ENCODE results near the gene FHOD1.

DNA sequence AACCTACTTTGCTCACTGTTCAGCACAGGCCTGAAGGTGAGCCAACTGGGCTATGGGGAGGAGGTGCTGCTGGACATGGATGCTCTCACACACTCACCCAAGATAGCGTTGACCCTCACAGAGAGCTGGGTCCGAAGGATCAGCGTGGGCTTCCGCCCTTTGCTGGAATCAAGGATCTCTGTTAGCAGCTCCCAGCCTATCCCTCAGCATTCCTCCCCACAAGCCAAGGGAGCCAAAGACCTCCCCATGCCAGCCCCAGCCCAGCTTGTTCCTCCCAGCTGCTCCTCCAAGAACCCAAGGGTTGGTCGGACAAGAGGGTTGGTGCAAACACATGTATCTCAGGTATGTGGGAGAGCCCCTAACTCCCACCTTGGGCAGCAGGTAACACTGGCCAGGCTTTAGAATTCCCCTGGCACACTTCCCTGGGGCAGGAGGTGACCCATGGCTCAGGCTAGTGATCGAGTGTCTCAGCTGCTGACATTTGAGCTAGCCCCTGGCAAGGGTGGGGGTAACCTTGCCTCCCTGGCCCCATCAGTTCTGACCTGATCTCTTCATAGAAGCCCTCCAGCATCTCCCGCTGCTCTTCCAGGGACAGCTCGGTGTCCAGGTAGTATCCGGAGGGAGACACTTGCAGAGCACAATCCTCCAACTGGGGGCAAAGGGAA, 8.3 kb downstream of the FHOD1 start:
- no peak for TF ChIP-seq RNF2 (IDR thresholded peaks at IDR 0.05; ENCODE audit: borderline replicate concordance, low read depth)
- TF ChIP-seq, protein P1, sequence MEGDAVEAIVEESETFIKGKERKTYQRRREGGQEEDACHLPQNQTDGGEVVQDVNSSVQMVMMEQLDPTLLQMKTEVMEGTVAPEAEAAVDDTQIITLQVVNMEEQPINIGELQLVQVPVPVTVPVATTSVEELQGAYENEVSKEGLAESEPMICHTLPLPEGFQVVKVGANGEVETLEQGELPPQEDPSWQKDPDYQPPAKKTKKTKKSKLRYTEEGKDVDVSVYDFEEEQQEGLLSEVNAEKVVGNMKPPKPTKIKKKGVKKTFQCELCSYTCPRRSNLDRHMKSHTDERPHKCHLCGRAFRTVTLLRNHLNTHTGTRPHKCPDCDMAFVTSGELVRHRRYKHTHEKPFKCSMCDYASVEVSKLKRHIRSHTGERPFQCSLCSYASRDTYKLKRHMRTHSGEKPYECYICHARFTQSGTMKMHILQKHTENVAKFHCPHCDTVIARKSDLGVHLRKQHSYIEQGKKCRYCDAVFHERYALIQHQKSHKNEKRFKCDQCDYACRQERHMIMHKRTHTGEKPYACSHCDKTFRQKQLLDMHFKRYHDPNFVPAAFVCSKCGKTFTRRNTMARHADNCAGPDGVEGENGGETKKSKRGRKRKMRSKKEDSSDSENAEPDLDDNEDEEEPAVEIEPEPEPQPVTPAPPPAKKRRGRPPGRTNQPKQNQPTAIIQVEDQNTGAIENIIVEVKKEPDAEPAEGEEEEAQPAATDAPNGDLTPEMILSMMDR (IDR thresholded peaks at IDR 0.05), result no peak
- no peak for TF ChIP-seq SMC3 (IDR thresholded peaks at IDR 0.05)
- no peak for TF ChIP-seq POLR2A (IDR thresholded peaks at IDR 0.05; ENCODE audit: low read length)
- TF ChIP-seq EP300 (IDR thresholded peaks at IDR 0.05), result no peak
- TF ChIP-seq RAD21 (conservative IDR thresholded peaks at IDR 0.05 in 1 of 2, IDR thresholded peaks at IDR 0.05 in 1 of 2), result no peak
- no peak for TF ChIP-seq MAFK (IDR thresholded peaks at IDR 0.05; ENCODE audit: partially characterized antibody)
- TF ChIP-seq, protein P2, sequence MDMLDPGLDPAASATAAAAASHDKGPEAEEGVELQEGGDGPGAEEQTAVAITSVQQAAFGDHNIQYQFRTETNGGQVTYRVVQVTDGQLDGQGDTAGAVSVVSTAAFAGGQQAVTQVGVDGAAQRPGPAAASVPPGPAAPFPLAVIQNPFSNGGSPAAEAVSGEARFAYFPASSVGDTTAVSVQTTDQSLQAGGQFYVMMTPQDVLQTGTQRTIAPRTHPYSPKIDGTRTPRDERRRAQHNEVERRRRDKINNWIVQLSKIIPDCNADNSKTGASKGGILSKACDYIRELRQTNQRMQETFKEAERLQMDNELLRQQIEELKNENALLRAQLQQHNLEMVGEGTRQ (IDR thresholded peaks at IDR 0.05), result no peak
- no peak for TF ChIP-seq EHMT2 (IDR thresholded peaks at IDR 0.05; ENCODE audit: low read depth)
- no peak for TF ChIP-seq RCOR1 (IDR thresholded peaks at IDR 0.05; ENCODE audit: low read depth, low read length)
- no peak for TF ChIP-seq FOSB (CRISPR knock-in tag; IDR thresholded peaks at IDR 0.05)
- TF ChIP-seq POLR2AphosphoS2 (conservative IDR thresholded peaks at IDR 0.05; ENCODE audit: low read length), result no peak
- TF ChIP-seq NR3C1 (IDR thresholded peaks at IDR 0.05), result no peak
